ENCODE results near the gene ELFN2. TPM values are rescaled to one million over a fixed set of nuclear protein-coding genes. Genes with fewer than 3 reads are reported as not detected.

The ELFN2 gene
- total RNA-seq, 1 donor from 2014 or later: 4.2 TPM

GRCh38 chr22:37377138-37377537 lies 50.1 kb downstream of the ELFN2 start:
- TF ChIP-seq CTCF (IDR thresholded peaks at IDR 0.05; ENCODE audit: unreplicated experiment): no peak
- DNase-seq (ENCODE audit: low spot score in 2 of 2, unreplicated experiment in 2 of 2): no peak
- Mint-ChIP-seq H3K4me3 (no peak overlapping the region), H3K27me3 (ENCODE audit: low read depth) (peaks cover 44% of the 10 kb centered on the region), H3K36me3 (no peaks in the 10 kb centered on the region), H3K9me3 (no peaks in the 10 kb centered on the region), H3K27ac (no peak overlapping the region), H3K4me1 (peaks cover 15% of the 10 kb centered on the region)

GRCh38 chr22:37376643-37377042 lies 50.6 kb downstream of the ELFN2 start:
- peaks cover 41% of the 10 kb centered on the region for H3K27me3 Mint-ChIP-seq (ENCODE audit: low read depth)
- DNase-seq (ENCODE audit: low spot score in 2 of 2, unreplicated experiment in 2 of 2): no peak
- no peak for TF ChIP-seq CTCF (IDR thresholded peaks at IDR 0.05; ENCODE audit: unreplicated experiment)
- H3K9me3 Mint-ChIP-seq: no peaks in the 10 kb centered on the region
- no peak overlapping the region for H3K27ac Mint-ChIP-seq
- H3K4me3 Mint-ChIP-seq: no peak overlapping the region
- no peaks in the 10 kb centered on the region for H3K36me3 Mint-ChIP-seq
- H3K4me1 Mint-ChIP-seq: peaks cover 15% of the 10 kb centered on the region

- no peak for TF ChIP-seq CTCF (IDR thresholded peaks at IDR 0.05; ENCODE audit: unreplicated experiment)
- no peak overlapping the region for H3K27ac Mint-ChIP-seq
- H3K9me3 Mint-ChIP-seq: no peaks in the 10 kb centered on the region
- peaks cover 34% of the 10 kb centered on the region for H3K27me3 Mint-ChIP-seq (ENCODE audit: low read depth)
- no peaks in the 10 kb centered on the region for H3K36me3 Mint-ChIP-seq
- DNase-seq (ENCODE audit: low spot score in 2 of 2, unreplicated experiment in 2 of 2): no peak
- peaks cover 15% of the 10 kb centered on the region for H3K4me1 Mint-ChIP-seq
- no peak overlapping the region for H3K4me3 Mint-ChIP-seq
Observed at GRCh38 chr22:37375801-37376200, 51.5 kb downstream of the ELFN2 start.

DNA sequence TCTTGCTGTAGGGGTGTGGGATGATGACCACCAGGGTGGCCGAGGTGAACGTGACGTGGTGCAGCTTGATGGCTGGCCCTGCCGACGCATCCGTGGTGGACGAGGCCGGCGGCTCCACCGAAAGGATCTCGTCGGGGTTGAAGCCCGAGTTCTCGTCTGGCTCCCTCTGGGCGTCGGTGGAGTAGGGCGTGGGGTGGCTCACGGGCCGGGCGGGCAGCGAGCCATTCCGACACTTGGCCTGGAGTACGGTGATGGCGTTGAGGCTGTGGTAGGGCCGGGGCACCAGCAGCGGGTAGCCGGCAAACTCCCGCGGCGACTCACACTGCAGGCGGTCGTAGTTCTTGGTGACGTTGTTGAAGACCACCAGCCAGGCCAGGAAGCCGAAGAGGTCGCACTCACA lies 52.7 kb downstream of the ELFN2 start:
- peaks cover 31% of the 10 kb centered on the region for H3K27me3 Mint-ChIP-seq (ENCODE audit: low read depth)
- no peak overlapping the region for H3K27ac Mint-ChIP-seq
- DNase-seq (ENCODE audit: low spot score in 2 of 2, unreplicated experiment in 2 of 2): no peak
- no peak overlapping the region for H3K4me3 Mint-ChIP-seq
- H3K9me3 Mint-ChIP-seq: no peaks in the 10 kb centered on the region
- H3K4me1 Mint-ChIP-seq: peaks cover 15% of the 10 kb centered on the region
- no peak for TF ChIP-seq CTCF (IDR thresholded peaks at IDR 0.05; ENCODE audit: unreplicated experiment)
- no peaks in the 10 kb centered on the region for H3K36me3 Mint-ChIP-seq

- Mint-ChIP-seq H3K4me1 (peaks cover 15% of the 10 kb centered on the region), H3K27me3 (ENCODE audit: low read depth) (peaks cover 23% of the 10 kb centered on the region), H3K9me3 (no peaks in the 10 kb centered on the region), H3K4me3 (no peak overlapping the region), H3K36me3 (no peaks in the 10 kb centered on the region), H3K27ac (no peak overlapping the region)
- TF ChIP-seq CTCF (IDR thresholded peaks at IDR 0.05; ENCODE audit: unreplicated experiment): no peak
- no peak for DNase-seq (ENCODE audit: low spot score in 2 of 2, unreplicated experiment in 2 of 2)
Observed at GRCh38 chr22:37373451-37373850, 53.8 kb downstream of the ELFN2 start.

DNA sequence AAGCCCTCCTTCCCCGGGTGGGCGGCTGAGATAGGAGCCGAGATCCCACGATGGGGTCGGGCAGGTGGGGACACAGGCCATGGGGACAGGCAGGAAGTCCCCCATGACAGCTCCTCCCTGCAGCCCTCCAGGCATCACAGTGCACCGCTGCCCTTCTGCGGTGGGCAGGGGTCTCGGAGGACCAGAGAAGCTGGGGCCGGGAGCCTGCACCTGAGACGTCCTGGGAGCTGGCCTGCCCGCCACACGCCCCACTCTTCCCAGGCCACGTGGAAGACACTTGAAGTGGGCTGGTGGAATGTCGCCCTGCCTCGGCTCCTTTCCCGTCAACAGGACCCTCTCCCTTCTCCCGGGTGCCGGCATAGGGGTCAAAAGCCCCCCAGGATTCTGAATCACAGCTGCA lies 55.4 kb downstream of the ELFN2 start:
- Mint-ChIP-seq H3K27ac (no peak overlapping the region), H3K4me1 (peaks cover 12% of the 10 kb centered on the region), H3K27me3 (ENCODE audit: low read depth) (peaks cover 15% of the 10 kb centered on the region), H3K9me3 (no peaks in the 10 kb centered on the region), H3K4me3 (no peak overlapping the region), H3K36me3 (no peaks in the 10 kb centered on the region)
- no peak for TF ChIP-seq CTCF (IDR thresholded peaks at IDR 0.05; ENCODE audit: unreplicated experiment)
- DNase-seq (ENCODE audit: low spot score in 2 of 2, unreplicated experiment in 2 of 2): no peak

Data from mesothelial cell of epicardium (in vitro differentiated cells).